ENCODE results near the gene CNTNAP5.

The CNTNAP5 gene

GRCh38 chr2:124563426-124563825, 538.3 kb downstream of the CNTNAP5 start:
- no peak for DNase-seq

DNA sequence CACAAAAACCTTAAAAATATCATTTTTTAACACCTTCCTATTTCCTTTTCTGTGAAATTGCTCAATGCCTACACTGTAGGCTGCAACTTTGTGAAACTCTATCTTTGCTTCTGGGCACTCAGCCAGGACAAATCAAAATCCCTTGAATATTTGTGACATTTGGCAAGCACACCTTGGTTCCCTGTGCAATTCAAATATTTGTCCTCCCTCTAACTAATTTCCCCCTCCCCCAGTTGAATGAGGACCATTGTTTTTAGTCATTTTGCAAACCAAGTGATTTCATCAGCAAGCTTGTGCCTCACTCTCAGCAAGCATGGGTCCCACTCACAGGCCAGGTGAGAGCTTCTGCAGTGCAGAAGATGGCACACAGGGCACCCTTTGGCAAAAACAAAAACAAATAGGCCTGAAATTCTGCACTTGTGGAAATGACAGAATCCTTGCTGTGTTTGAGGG, 541.5 kb downstream of the CNTNAP5 start:
- DNase-seq, result no peak

- no peak for DNase-seq
These were observed 545.8 kb downstream of the CNTNAP5 start for GRCh38 chr2:124570872-124571271.

- DNase-seq, result no peak
These were observed 546.7 kb downstream of the CNTNAP5 start for GRCh38 chr2:124571836-124572235.

GRCh38 chr2:124572934-124573634, 548.0 kb downstream of the CNTNAP5 start:
- no peak for DNase-seq

DNA sequence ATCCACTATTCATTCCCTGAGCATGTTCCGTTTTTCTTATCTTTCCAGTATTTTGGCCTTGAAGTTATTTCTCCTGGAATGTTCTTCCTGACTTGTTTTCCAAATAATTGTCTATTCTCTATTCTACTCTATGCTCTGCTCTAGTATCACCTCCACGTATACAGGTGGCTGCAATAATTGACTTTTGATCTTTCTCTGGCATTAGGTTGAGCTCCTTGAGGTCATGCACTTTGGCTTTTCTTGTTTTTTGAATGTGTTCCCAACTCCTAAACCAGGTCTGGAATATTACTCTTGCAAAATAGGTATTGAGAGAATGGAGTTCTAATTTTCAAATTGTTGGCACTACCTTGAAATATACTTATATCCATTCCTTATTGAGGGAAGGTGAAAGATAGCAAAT, 550.4 kb downstream of the CNTNAP5 start:
- no peak for DNase-seq

DNA sequence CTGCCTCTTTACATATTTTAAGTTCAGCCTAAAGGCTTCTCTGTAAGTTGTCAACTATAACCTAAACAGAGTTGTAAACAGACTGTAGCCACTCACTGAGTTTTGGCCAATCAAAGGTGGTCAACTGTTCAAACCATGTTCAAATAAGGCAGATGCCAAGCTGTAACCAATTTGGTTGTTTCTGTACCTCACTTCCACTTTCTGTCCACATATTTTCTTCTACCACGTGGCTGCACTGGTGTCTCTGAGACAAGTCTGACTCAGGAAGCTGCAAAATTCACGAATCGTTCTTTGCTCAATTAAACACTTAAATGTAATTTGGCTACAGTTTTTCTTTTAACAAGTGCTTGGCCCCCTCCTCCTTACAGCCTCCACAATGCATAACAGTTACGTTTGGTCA, 555.2 kb downstream of the CNTNAP5 start:
- DNase-seq, result no peak

- DNase-seq, result no peak
These were observed 557.3 kb downstream of the CNTNAP5 start for GRCh38 chr2:124582387-124582786.

- DNase-seq, result no peak
These were observed 559.5 kb downstream of the CNTNAP5 start for GRCh38 chr2:124584615-124585014.

DNA sequence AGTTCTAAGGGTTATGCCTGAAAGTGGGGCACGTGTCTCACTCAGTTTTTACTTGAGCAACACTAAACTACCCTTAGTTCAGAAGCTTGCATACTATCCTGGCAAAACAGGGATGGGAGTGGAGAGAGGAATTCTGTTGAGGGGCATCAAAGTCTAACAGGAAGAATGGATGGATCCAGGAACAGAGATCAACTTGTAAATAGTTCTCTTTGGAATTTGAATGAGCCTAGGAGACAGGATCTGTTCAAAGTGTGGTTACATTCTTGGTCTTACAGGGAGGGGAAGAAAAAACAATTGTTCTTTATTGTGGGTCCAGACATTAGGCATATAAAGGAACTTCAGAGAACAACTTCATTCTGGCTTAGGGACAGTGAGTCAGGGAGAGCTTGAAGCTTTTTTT, 560.2 kb downstream of the CNTNAP5 start:
- no peak for DNase-seq

DNA sequence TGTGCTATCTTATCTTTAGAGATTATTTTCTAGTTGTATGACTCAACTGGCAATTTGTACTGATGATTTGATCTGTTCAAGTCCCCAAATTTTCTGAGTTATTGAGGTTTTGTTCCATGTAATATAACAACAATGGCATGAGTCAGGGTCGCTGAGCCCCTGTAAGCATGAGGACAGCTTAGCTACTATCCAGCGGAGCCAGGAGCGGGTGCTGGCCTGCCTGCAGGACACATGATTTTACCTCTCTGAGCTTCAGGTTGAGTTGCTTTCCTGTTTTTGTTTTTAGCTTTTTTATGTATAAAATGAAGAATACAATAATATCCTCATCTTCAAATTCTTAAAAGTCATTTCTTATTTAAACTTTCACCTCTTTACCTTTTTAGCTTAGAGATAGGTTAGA, 561.1 kb downstream of the CNTNAP5 start:
- DNase-seq, result no peak

- DNase-seq, result no peak
These were observed 561.7 kb downstream of the CNTNAP5 start for GRCh38 chr2:124586835-124587234.

- no peak for DNase-seq
These were observed 564.9 kb downstream of the CNTNAP5 start for GRCh38 chr2:124589971-124590370.

GRCh38 chr2:124602759-124603158, 577.7 kb downstream of the CNTNAP5 start:
- no peak for DNase-seq

DNA sequence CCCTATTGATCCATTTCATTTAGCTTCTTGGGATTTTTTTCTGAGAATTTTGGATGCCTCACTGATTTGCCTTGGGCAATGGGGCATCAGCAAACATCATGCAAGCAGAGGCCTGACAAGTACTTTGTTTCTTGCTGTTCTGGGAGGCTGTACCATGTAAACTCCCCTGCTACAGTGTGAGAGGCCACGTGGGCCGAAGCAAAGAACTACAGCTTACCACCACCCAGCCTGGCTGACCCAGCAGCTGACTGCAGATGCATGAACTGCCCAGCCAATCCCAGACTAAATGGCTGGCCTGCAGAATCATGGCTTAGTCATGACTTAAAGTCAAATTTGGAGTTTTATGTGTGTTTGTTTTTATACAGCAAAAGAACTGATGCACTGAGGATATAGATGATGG, 579.9 kb downstream of the CNTNAP5 start:
- DNase-seq, result no peak

DNA sequence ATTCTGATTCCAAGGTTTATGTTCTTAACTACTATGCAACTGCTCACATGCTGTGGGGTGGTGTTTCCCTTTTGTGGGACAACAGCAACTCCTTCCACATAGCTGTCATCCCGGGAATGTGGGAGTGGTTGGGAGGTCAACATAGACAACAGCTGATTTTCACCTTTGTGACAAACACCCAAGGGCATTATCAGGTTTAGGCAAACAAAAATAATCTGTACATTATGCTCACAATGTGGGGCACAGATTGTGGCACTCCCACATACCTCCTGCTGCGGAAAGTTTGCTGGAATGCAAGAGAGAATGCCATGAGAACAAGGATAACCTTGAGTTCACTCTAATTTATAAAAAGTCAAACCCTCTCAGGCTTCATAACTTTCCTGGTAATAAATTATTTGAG, 582.6 kb downstream of the CNTNAP5 start:
- no peak for DNase-seq

- DNase-seq, result no peak
These were observed 584.6 kb downstream of the CNTNAP5 start for GRCh38 chr2:124609667-124610066.

- no peak for DNase-seq
These were observed 585.1 kb downstream of the CNTNAP5 start for GRCh38 chr2:124610141-124610540.

GRCh38 chr2:124610866-124611265, 585.8 kb downstream of the CNTNAP5 start:
- DNase-seq, result no peak

DNA sequence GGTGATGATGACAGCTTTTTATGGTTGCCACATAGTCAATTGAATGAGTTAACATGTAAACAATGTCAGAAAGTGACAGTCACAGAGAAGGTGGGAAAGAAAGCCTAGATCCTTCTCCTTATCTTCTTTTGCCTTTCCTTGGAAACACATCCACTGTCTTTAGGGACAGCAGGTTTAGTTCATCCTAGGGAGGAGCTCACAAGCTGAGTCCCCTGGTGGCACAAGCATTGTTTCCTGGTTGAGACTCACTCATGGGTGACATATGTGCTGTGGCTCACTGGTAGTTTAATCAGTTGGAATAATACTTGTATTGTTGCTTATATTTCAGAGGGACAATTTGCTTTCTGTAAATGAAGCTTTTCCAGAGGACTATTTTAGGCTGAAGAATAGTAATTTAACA, 598.5 kb downstream of the CNTNAP5 start:
- no peak for DNase-seq

DNA sequence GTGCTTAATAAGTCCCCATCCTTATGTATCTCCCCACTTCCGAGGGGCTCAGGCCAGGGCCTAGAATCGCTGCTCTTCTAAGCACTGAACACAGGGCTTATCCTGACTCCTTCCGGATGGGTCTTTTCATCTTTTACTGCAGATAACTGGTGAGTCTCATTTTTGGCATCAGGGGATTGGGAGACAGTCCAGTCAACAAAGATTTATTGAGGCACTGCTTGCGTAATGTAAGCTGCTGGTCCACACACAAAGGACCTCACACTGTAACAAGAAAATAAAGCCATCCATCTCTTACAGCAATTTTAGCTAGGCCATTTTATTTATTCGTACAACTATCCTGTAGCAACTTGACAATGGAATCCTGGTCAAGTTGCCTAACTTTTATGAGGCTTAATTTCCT, 600.5 kb downstream of the CNTNAP5 start:
- DNase-seq, result no peak

GRCh38 chr2:124626993-124627392, 601.9 kb downstream of the CNTNAP5 start:
- no peak for DNase-seq

DNA sequence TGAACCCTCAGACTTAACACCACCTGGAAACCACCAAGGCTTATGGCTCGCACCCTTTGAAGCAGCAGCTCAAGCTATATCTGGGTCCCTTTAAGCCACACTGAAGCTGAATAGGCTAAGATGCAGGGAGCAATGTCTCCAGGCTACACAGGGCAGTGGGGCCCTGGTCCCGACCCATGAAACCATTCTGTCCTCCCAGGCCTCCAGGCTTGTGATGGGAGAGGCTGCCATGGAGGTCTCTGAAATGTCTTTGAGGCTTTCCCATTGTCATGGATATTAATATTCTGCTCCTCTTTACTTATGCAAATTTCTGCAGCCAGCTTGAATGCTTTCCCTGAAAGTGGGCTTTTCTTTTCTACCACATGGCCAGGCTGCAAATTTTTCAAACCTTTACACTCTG, 608.7 kb downstream of the CNTNAP5 start:
- no peak for DNase-seq

DNA sequence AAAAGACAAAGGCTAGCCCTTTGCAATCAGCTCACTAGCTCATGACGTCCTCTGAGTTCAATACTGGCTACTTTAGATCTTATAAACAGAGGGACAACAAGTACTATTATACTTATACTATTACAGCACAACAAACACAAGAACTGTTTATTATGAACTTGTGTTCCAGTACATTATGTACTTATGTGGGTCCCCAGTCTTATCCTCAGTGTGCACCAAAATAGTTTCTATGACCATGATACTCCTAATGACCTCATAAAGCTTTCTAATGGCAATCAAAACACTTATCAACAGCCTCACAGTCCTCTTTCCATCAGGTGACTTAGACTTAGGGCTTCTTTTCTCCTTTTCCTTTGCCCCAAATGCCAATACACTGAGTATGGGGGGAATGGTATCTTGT, 614.4 kb downstream of the CNTNAP5 start:
- no peak for DNase-seq

GRCh38 chr2:124640221-124640750, 615.2 kb downstream of the CNTNAP5 start:
- no peak for DNase-seq
